ENCODE measurements around the gene ADORA2A. TPM values are rescaled to one million over a fixed set of nuclear protein-coding genes. Genes with fewer than 3 reads are reported as not detected.

Gene ADORA2A
- total and polyA plus RNA-seq, 2 of the 13 experiments (the other 11 are each of a cell fraction or from before 2014, with no cell fraction given) = 3.3 to 5.0 TPM

GRCh38 chr22:24430431-24431308, 3.3 kb downstream of the ADORA2A start:
- CTCF ChIA-PET (ENCODE audit: low intra/inter-chr PET ratio, low total read pairs) = no interaction called here
- POLR2A ChIA-PET = no interaction called here
- FAIRE-seq (no peak), DNase-seq (ENCODE audit: low spot score) (no peak), ATAC-seq (no peak)
- in situ Hi-C loops (cut with HindIII; ENCODE audit: extremely low pct_ligation_motif_present, low pct_unique_long_range_greater_than_20kb) = no loop called here
- H3K27me3 ChIP-seq (ENCODE audit: control insufficient read depth in 1 of 2, insufficient read depth in 2 of 2, low read length in 2 of 2) = no peaks in the 10 kb centered on the region
- no peaks in the 10 kb centered on the region for H3K9me3 ChIP-seq (ENCODE audit: low read length)
- H3K4me1 ChIP-seq (ENCODE audit: insufficient read depth, low read length) = peaks cover 26% of the 10 kb centered on the region
- no peak overlapping the region for H3K4me3 ChIP-seq (replicated peaks in 1 of 3; ENCODE audit: insufficient read depth in 1 of 3, low read depth in 2 of 3, low read length in 3 of 3)
- H3K27ac ChIP-seq (ENCODE audit: extremely low read length, insufficient read depth, low read length) = no peak overlapping the region
- H3K4me2 ChIP-seq (ENCODE audit: low read depth, low read length) = no peak overlapping the region
- BruUV-seq (replicated peaks) = no TSS peak
- no peak overlapping the region for H3K9ac ChIP-seq (ENCODE audit: insufficient read depth, low read depth, low read length)
- TF ChIP-seq SALL1 (CRISPR knock-in tag; IDR thresholded peaks at IDR 0.05) = 0 out of 2 replicates have a peak, but pooled peaks have one; percentile 7
- TF ChIP-seq ERF (CRISPR knock-in tag; IDR thresholded peaks at IDR 0.05) = no peak
- H3K79me2 ChIP-seq (ENCODE audit: insufficient read depth, low read length) = no peaks in the 10 kb centered on the region
- H2AFZ ChIP-seq (ENCODE audit: low read length) = no peak overlapping the region
- no peaks in the 10 kb centered on the region for H3K36me3 ChIP-seq (replicated peaks in 1 of 2; ENCODE audit: control insufficient read depth in 1 of 2, insufficient read depth in 2 of 2, low read length in 2 of 2)
- H4K20me1 ChIP-seq (ENCODE audit: insufficient read depth, low read length) = no peaks in the 10 kb centered on the region
- WGBS (ENCODE audit: low lambda C conversion rate) = 93% methylated on average over 4 of the region's 14 CpGs
- intact Hi-C loops (cut with micrococcal nuclease; ENCODE audit: unreplicated experiment) = no loop called here

- ATAC-seq (no peak), FAIRE-seq (no peak), DNase-seq (ENCODE audit: low spot score) (no peak)
- Histone ChIP-seq H3K36me3 (replicated peaks in 1 of 2; ENCODE audit: control insufficient read depth in 1 of 2, insufficient read depth in 2 of 2, low read length in 2 of 2) (no peaks in the 10 kb centered on the region), H3K4me2 (ENCODE audit: low read depth, low read length) (no peak overlapping the region), H3K27ac (ENCODE audit: extremely low read length, insufficient read depth, low read length) (no peak overlapping the region), H2AFZ (ENCODE audit: low read length) (no peak overlapping the region), H3K27me3 (ENCODE audit: control insufficient read depth in 1 of 2, insufficient read depth in 2 of 2, low read length in 2 of 2) (no peaks in the 10 kb centered on the region), H3K79me2 (ENCODE audit: insufficient read depth, low read length) (no peaks in the 10 kb centered on the region), H3K9ac (ENCODE audit: insufficient read depth, low read depth, low read length) (no peak overlapping the region), H3K4me1 (ENCODE audit: insufficient read depth, low read length) (peaks cover 24% of the 10 kb centered on the region), H3K4me3 (replicated peaks in 1 of 3; ENCODE audit: insufficient read depth in 1 of 3, low read depth in 2 of 3, low read length in 3 of 3) (no peak overlapping the region), H4K20me1 (ENCODE audit: insufficient read depth, low read length) (no peaks in the 10 kb centered on the region), H3K9me3 (ENCODE audit: low read length) (no peaks in the 10 kb centered on the region)
- ChIA-PET CTCF (ENCODE audit: low intra/inter-chr PET ratio, low total read pairs) (no interaction called here), POLR2A (no interaction called here)
- in situ Hi-C loops (cut with HindIII; ENCODE audit: extremely low pct_ligation_motif_present, low pct_unique_long_range_greater_than_20kb) = no loop called here
- intact Hi-C loops (cut with micrococcal nuclease; ENCODE audit: unreplicated experiment) = no loop called here
- WGBS (ENCODE audit: low lambda C conversion rate) = 67% methylated on average over 5 of the region's 9 CpGs
- no TSS peak for BruUV-seq (replicated peaks)
- TF ChIP-seq JUND (CRISPR knock-in tag; IDR thresholded peaks at IDR 0.05) (no peak), MAX (IDR thresholded peaks at IDR 0.05) (peak; percentile 31; the same call in 1 of the 2 replicates), FOXP4 (CRISPR knock-in tag; IDR thresholded peaks at IDR 0.05) (no peak), ZNF687 (CRISPR knock-in tag; IDR thresholded peaks at IDR 0.05) (peak; percentile 46), MXD1 (CRISPR knock-in tag; IDR thresholded peaks at IDR 0.05) (no peak)
These were observed 4.1 kb downstream of the ADORA2A start for GRCh38 chr22:24431309-24432034.

All from HepG2 (cell line).